K562 treated with DMSO at 1 percent for 4 hours (cell line): ENCODE data around the gene BACE1-AS. TPM values are rescaled to one million over a fixed set of nuclear protein-coding genes. Genes with fewer than 3 reads are reported as not detected.

Source experiments
- total RNA-seq: library from RNA; unstranded; fragments of 300-600 nt; gene quantifications from 2 replicates; pipeline ENCODE4 v1.2.3, GENCODE V29; 2022; ENCODE audit not compliant: insufficient read depth

The BACE1-AS gene
- 2.3 and 3.5 TPM in 2 replicates for total RNA-seq

GRCh38 chr11:117290809-117291396, at the start of gene BACE1-AS:
TSS of gene BACE1-AS (plus strand) at chr11:117291346.

GRCh38 chr11:117316197-117316961, 25.2 kb downstream of the BACE1-AS start, which contains the start of gene BACE1:
TSS of gene BACE1 (minus strand) at chr11:117316256. CDS start at chr11:117315795, 461 bp downstream.

GRCh38 chr11:117327567-117328374, 36.6 kb downstream of the BACE1-AS start, which contains the start of gene CEP164:
TSS of gene CEP164 (plus strand) at chr11:117327854. CDS start at chr11:117338587, 10,733 bp downstream.

Other genes with a start within 250 kb of the BACE1-AS start
- gene SIK3, start 192.9 kb upstream of the BACE1-AS start, total RNA-seq: 6.4 and 10.5 TPM in 2 replicates
- gene PAFAH1B2, start 147.1 kb upstream of the BACE1-AS start, total RNA-seq: 16.3 and 17.3 TPM in 2 replicates
- 16.6 and 20.2 TPM in 2 replicates for gene SIDT2, start 112.6 kb upstream of the BACE1-AS start, total RNA-seq
- gene TAGLN, start 92.0 kb upstream of the BACE1-AS start, total RNA-seq: 5.5 and 7.6 TPM in 2 replicates
- 9.9 and 16.0 TPM in 2 replicates for gene PCSK7, start 59.3 kb upstream of the BACE1-AS start, total RNA-seq
- 5.5 and 6.8 TPM in 2 replicates for gene RNF214, start 58.7 kb upstream of the BACE1-AS start, total RNA-seq
- gene BACE1, start 24.9 kb downstream of the BACE1-AS start, total RNA-seq: 0.97 TPM in 2 replicates
- gene CEP164, start 36.5 kb downstream of the BACE1-AS start, total RNA-seq: 8.4 and 11.0 TPM in 2 replicates